GM21529 (cell line): Measurements from ENCODE around the gene USP12.
"Not testable (repeated sequence)": the region's sequence is repeated elsewhere in the genome, so short reads cannot be mapped to it uniquely, and the experiment has no call there.

ENCODE experiments used
- ATAC-seq: cut with Tn5 transposase; IDR thresholded peaks from one replicate; pipeline ENCODE4 v1.9.1; 2021; ENCODE audit not compliant: unreplicated experiment

The USP12 gene, protein sequence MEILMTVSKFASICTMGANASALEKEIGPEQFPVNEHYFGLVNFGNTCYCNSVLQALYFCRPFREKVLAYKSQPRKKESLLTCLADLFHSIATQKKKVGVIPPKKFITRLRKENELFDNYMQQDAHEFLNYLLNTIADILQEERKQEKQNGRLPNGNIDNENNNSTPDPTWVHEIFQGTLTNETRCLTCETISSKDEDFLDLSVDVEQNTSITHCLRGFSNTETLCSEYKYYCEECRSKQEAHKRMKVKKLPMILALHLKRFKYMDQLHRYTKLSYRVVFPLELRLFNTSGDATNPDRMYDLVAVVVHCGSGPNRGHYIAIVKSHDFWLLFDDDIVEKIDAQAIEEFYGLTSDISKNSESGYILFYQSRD

DNA sequence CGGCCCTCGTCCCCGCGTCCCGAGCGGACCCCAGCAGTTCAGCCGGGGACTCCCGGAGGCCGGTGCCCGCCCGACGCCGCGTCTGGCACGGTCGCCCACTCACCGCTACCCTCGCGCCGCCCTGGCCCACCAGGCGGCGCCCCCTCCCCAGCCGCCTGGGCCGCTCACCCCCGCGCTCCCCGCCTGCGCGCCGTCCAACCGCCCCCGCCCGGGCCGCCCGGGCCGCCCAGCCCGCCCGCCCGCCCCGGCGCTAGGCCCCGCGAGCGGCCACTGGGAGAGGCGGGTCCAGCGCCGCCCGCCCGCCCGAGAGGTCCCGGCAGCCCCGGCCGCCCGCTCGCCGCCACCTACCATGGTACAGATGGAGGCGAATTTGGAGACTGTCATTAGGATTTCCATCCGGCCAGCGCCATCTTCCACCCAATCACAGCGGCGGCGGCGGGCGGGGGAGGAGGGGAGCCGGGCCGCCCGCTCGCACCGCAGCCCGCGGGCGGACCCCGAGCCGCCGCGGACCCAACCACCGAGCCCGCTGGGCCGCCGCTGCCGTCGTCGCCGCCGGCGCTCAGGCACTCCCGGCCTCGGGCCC, at the start of gene USP12:
TSS of gene USP12 (minus strand) at position 568 of the 583 bp plus-strand sequence. CDS start at position 396, 172 bp downstream.
- peak; percentile 16 for ATAC-seq

DNA sequence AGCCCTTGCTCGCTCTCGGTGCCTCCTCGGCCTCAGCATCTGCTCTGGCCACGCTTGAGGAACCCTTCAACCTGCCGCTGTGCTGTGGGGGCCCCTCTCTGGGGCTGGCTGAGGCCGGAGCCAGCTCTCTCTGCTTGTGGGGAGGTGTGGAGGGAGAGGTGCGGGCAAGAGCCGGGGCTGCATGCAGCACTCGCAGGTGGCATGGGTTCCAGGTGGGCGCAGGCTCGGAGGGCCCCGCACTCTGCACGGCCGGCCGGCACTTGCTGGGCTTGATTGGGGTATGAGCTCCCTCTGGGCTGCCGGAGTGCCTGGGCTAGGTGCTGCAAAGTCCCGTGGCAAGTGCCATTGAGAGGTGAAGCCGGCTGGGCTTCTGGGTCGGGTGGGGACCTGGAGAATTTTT, 48.0 kb upstream of the USP12 start:
- ATAC-seq, result no peak

DNA sequence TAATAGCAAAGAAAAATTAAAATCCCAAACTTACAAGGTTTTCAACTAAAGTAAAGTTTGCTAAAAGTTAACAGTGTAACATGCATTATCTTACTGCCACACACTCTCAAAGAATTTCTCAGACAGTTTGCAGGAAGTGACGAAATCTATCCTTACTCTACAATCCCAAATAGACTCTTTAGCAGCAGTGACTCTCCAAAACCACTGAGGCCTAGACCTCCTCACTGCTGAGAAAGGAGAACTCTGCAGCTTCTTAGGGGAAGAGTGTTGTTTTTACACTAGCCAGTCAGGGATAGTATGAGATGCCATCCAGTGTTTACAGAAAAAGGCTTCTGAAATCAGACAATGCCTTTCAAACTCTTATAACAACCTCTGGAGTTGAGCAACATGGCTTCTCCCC, 47.2 kb upstream of the USP12 start:
- ATAC-seq, result not testable (repeated sequence)

DNA sequence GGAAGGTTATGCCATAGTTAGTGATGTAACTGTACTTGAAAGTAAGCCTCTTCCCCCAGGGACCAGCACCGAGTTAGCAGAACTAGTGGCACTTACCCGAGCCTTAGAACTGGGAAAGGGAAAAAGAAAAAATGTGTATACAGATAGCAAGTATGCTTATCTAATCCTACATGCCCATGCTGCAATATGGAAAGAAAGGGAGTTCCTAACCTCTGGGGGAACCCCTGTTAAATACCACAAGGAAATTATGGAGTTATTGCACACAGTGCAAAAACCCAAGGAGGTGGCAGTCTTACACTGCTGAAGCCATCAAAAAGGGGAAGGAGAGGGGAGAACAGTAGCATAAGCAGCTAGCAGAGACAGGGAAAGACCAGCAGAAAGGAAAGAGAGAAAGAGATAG, 46.2 kb upstream of the USP12 start:
- not testable (repeated sequence) for ATAC-seq

DNA sequence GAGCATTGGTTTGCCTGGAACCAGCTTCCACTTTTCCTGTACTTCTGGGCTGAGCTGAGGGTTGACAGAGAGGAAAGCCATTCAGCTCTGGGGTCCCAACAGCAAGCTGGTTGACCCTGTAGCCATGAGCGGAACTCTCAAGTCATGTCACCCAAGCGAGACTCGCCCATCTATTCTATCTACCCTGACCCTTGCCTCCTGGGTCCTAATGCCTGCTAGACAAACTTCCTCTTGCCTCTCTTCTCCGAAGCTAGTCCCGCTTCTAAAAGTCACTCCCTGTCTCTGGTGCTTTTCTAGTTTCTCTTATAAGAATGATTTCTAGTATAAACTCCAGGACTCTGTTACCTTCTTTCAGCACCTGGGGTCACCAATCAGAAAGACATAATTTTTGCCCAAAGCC, 41.8 kb upstream of the USP12 start:
- ATAC-seq, result not testable (repeated sequence)

DNA sequence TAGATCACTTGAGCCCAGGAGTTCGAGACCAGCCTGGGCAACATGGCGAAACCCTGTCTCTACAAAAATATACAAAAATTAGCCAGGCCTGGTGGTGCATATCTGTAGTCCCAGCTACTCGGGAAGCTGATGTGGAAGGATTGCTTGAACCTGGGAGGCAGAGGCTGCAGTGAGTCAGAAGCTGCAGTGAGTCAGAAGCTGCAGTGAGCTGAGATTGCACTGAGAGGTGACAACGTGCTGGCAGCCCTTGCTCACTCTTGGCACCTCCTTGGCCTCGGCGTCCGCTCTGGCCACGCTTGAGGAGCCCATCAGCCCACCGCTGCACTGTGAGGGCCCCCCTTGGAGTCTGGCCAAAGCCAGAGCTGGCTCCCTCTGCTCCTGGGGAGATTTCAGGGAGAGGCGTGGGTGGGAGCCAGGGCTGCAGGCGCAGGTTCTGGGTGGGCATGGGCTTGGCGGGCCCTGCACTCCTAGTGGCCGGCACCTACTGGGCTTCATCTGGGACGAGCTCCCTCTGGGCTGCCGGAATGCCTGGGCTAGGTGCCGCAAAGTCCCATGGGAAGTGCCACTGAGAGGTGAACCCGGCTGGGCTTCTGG, 40.3 kb upstream of the USP12 start:
- ATAC-seq, result no peak

DNA sequence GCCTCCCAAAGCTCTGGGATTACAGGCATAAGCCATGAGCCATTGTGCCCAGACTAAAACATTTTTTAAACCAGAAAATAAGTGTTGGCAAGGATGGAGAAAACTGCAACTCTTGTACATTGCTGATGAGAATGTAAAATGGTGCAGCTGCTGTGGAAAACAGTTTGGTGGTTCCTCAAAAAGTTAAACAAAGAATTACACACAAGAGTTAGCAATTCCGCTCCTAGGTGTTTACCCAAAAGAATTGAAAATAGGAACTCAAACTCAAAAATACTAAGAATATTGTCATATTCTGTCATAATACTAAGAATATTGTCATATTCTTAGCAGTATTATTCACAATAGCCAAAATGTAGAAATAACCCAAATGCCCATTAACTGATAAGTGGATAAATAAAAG, 39.7 kb upstream of the USP12 start:
- no peak for ATAC-seq

DNA sequence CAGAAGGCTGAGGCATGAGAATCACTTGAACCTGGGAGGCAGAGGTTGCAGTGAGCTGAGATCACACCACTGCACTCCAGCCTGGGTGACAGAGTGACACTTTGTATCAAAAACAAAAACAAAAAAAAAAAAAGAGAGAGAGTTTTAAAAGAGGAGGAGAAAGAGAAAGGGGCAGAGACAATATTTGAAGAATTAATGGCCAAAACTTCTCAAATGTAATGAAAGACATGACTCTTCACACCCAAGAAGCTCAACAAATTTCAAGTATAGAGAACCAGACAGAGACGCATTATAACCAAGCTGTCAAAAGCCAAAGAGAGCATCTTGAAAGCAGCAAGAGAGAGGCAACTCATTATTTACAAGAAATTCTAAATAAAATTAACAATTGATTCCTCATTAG, 36.9 kb upstream of the USP12 start:
- no peak for ATAC-seq

DNA sequence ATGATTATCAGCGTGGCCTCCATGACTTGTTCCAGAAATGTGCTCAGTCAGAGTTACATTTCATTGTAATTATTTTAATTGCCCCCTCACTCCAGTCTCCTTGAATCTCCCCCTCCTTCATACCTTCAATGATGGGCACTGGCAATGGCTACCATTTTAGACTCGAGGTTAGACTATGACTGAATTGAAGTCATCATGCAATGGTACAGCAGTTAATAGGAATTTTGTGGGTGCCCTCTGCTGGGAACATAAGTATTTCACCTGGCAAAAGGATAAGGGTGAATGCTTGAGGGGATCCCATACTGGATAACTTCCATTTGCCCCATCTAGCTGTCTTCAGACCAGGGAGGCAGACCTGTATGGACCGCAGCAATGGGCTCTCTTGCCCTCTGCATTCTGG, 32.2 kb upstream of the USP12 start:
- ATAC-seq, result no peak

DNA sequence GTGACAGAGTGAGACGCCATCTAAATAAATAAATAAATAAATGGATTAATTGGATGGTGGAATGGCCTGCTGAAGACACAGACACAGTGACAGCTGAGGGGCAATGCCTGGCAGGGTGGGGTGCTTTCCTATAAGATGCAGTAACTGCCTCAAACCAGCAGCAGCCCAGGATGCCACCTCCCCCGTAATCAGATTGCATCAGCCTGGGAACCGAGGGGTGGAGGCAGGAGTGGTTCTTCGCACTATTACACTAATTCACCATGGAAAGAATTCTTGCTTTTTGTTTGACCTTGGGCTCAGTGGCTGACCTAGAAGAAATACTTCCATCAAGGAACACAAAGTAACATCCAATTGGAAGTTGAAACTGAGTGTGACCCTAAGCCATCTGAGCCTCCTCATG, 31.6 kb upstream of the USP12 start:
- no peak for ATAC-seq

DNA sequence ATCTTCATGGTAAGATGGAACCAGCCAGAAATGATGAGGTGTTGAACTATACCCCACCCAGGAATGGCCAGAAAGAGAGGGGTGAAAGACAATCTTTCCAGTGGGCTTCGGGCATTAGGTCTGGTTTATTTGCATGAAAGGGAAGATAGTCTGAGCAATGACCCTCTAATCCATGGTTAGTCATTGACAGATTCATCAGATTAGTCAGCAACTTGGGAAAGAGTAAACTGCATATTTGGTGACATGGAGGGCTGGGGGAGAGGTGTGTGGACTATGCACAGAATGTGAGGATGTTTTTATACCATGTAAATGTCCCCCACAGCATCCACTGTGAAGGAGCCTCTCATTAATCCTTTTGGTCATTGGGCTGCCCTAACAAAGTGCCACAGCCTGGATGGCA, 30.1 kb upstream of the USP12 start:
- ATAC-seq, result no peak

DNA sequence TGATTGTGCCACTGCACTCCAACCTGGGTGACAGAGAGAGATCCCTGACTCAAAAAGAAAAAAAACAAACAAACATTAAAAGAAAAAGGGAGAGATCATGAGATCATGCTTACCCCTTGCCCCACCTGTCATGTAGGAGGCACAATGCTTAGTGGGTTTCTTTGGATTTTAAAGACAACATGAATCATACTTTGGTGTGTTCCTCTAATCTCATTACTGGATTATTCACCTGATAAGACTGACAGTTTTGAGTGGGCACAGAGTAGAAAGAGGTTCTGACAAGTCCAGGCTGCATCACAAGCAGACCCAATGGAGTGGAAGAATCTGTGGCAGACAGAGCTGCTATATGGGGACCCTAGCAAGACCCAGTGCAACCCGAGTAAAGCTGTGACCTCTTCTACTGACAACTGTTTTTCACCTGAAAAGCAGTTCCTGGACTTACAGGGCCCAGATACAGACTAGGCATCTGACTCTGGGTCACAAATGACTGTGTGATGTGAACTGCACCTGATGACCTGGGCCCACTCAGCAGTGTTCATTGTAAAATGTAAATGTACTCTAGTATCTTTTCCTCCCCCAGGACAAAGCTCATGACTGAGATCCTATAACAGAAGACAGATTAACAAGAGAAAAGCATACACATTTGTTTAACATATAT, 28.9 kb upstream of the USP12 start:
- no peak for ATAC-seq

DNA sequence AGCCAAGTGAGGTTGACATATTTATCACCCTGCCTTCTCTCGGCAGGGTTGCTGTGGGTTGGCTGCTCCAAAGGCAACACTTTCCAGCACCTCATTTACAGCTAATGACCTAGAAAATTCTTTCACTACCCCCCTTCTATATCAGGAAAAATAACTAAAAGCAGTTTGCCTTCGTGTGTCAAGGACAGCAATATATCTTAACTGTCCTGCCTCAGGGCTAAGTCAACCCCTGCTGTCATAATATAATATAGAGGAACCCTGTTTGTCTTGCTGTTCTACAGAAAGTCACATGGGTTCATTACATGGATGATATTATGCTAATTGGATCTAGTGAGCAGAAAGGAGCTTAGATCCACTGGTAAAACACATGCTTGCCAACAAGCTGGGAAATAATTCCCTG, 28.1 kb upstream of the USP12 start:
- ATAC-seq, result no peak

DNA sequence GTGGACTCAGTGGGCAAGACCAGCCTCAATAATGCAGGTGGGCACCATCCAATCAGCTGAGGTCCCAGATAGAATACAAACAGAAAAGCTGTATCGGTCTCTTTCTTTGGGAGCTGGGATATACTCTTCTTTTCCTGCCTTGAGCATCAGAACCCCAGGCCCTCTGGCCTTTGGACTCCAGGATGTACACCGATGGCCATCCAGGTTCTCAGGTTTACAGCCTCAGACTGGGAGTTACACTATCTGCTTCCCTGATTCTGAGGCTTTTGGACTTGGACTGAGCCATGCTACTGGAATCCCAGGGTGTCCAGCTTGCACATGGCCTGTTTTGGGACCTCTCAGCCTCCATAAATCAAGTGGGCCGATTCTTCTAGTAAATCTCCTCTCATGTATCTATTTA, 27.6 kb upstream of the USP12 start:
- no peak for ATAC-seq

DNA sequence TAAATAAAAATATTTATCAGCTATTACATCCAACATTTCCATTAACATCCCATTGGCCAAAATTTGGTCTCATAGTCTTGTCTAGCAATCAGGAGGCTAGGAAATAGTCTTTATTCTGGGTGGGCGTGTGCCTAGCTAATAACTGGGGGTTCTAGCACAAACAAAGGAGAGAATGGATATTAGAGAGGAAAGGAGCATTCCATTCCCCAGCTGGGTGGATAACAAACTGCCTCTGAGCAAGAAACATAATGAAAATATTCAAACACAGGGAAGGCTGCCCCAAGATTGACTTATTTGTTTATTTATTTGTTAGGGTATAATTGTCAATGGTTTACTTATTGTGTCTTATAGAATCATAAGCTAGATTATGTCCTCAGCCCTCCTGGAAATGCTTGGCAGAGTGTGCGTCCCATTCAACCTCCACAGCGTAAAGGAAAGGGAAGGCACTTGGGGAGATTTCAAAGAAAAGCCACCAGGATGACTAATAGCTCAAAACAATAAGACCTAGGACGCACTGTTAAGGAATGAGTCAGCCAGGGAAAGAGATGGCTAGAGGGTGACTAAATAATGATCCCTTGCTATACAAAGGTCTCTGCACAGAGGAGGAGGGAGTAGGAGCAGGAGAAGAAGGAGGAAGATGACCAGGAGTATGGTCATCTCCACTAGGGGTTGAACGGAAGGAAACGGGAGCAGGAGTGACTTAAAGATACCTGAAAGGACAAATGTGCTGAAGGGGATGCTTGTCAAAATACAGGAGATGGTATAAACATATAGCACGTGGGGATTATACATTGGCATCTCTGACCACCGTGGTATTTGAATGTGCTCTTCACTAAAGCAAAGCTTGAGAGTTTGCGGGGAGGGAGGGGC, 23.5 kb upstream of the USP12 start:
- no peak for ATAC-seq

DNA sequence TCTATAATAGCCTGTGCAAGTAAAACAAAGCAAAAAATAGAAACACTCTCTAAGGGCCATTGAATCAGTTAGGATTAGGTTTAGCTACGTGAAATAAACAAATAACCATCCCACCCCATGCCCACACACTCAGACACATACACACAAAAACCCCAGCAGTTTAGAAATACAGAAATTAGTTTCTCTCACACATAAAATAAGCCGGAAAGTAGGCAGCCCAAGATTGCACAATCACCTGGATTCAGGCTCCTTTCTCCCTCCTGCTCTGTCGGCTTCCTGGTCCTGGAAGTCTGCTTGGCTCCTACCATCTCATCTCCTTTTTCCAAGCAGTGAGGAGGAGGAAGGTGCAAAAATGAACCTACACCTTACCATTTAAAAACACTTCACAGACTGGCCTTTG, 22.6 kb upstream of the USP12 start:
- ATAC-seq, result no peak

DNA sequence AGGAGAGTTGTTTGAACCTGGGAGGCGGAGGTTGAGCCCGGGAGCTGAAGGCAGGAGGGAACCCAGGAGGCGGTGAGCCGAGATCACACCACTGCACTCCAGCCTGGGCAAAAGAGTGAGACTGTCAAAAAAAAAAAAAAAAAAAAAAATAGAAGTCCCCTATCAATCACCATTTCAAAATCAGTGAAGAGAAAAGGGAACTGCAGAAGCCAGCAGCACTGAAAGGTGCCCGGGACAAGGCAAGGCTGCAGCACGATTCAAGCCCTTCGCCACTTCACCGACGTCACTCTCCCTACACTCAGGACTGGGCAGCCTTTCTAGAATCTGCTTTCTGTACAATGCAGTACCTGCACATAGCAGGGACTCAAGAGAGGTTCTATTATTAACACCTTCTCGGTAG, 21.9 kb upstream of the USP12 start:
- ATAC-seq, result no peak

DNA sequence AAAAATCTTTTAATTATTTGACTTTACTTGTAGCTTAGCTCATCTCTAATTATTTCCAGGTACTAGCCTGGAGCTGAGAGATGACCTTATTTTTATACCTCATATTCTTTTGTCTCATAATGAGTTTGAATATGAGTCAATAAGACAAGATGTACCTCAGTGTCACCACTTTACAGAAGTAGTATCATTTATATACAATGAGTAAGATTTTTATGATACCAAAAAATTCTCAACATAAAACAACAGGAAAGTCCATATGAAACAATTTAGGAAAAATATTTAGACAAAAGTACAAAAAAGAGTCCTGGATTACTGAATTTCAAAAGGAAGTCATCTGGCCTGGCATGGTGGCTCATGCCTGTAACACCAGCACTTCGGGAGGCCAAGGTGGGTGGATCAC, 21.4 kb upstream of the USP12 start:
- no peak for ATAC-seq

DNA sequence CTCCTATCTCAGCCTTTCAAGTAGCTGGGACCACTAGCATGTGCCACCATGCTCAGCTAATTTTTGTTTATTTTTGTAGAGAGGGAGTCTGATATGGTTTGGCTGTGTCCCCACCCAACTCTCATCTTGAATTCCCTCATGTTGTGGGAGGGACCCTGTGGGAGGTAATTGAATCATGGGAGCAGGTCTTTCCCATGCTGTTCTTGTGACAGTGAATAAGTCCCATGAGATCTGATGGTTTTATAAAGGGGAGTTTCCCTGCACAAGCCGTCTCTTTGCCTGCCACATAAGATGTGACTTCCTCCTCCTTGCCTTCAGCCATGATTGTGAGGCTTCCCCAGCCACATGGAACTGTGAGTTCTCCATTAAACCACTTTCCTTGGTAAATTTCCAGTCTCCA, 20.8 kb upstream of the USP12 start:
- ATAC-seq, result not testable (repeated sequence)

DNA sequence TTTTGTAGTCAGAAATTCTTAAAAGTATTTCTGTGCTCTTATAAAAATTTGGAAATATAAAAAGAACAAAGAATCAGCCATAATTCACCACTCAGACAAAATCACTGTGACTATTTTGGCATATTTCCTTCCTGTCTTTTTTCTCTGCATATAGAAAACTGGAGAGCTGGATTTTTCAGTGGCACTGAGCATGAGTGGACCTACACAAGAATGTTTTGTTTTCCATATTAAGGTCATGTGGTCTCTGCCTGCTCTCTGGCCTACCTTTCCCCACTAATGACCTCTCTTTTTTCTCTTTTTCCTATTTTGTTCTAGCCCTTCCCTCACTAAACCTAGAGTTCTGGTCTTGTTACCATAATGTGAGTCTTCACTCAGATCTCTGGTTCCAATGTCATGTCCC, 17.6 kb upstream of the USP12 start:
- no peak for ATAC-seq

DNA sequence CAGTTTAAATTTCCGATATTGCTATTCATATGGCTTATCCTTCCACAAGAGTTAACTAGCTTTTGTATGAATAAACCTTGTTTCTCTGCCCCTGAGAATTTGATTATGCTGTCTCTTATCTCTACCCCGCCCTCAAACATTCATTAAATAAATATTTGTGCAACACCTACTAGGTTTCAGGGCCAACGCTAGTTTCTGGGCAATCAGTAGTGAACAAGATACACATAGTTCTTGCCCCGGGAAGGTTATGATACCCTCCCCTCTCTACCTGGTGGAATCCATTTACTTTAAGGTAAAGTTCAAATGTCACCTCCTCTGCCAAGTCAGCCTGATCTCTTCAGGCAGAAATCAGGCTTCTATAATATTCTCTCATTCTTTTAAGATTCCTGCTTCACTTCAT, 16.6 kb upstream of the USP12 start:
- ATAC-seq, result no peak
